Measurements from ENCODE around the gene AOX1.

AOX1 gene

DNA sequence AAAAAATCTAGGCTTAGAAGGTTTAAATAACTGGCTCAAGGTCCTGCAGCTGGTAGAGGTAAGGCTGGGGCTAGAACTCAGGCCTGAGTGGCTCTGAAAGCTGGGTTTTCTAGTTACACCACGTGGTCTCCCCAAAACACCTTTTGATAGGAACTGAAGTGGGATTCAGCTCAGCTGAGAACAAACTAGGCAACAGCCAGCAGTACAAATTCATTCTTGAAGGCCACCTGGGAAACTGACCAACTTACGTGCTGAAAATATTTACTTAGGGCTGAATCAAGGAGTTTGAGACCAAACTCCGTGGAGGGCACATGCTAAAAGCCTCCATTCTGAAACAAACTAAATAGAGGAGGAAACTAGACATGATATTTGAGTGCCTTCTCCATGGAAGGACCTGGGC is 67.2 kb downstream of the AOX1 start:
- Histone ChIP-seq H3K27me3 (ENCODE audit: control insufficient read depth, insufficient read depth, low read length) (no peaks in the 10 kb centered on the region), H3K27ac (ENCODE audit: low read depth, low read length) (no peak overlapping the region), H3K9ac (ENCODE audit: low read length) (no peak overlapping the region), H3K9me3 (ENCODE audit: control insufficient read depth, insufficient read depth, low read depth, low read length) (no peaks in the 10 kb centered on the region), H3K36me3 (ENCODE audit: control insufficient read depth, insufficient read depth, low read length) (no peaks in the 10 kb centered on the region), H3K4me1 (ENCODE audit: control insufficient read depth, insufficient read depth, low read length) (peaks cover 18% of the 10 kb centered on the region; the same call in 1 of the 2 replicates), H3K4me3 (ENCODE audit: low read depth, low read length) (no peak overlapping the region)

DNA sequence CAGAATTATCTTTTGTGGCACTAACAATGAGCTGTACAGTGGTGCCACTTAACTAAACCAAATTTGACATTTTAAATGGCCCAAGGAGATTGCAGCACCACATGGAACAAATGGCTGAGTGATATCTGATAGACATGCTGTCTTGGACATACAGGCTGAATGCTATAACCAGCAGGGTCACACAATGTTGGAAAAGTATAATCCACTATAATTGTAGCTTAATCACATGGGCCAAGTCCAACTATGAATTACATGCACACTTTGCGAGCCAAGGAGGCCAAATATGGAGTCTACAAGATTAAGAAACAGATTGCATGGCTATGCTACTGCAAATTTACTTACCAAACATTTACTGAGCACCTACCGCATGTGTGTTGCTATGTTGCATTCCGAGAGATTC is 69.0 kb downstream of the AOX1 start:
- Histone ChIP-seq H3K36me3 (ENCODE audit: control insufficient read depth, insufficient read depth, low read length) (no peaks in the 10 kb centered on the region), H3K9ac (ENCODE audit: low read length) (no peak overlapping the region), H3K27ac (ENCODE audit: low read depth, low read length) (no peak overlapping the region), H3K27me3 (ENCODE audit: control insufficient read depth, insufficient read depth, low read length) (no peaks in the 10 kb centered on the region), H3K4me1 (ENCODE audit: control insufficient read depth, insufficient read depth, low read length) (peaks cover 2% of the 10 kb centered on the region; the same call in 1 of the 2 replicates), H3K4me3 (ENCODE audit: low read depth, low read length) (no peak overlapping the region), H3K9me3 (ENCODE audit: control insufficient read depth, insufficient read depth, low read depth, low read length) (no peaks in the 10 kb centered on the region)

DNA sequence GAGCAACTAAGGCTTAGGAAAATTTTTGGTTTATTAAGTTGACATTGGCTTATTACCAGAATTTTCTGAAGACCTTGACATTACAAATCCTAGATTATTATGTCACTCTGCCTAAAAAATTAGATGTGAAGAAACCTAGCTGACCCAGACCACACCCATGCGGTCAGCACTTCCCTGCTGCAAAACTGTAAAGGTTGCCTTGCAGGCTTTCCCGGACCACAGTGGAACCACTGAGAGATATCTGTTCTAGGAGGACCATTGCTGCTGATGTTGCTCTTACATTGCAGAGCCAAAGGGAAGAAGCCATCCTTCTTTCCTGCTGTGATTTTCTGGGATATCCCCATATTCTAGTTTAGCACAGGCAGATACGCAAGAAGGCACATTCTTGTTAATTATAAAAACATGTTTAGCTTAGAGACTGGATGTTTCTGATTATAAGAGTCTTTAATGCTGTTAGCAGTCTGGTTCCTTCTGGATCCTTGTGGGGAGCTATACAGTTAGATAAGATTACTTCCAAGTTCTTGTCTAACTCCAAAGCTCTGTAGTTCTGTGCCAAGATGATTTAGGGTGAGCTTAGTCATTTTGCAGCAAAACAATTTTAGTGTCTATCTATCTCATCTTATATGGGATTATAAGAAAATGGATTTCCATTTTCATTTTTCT is 70.2 kb downstream of the AOX1 start:
- Histone ChIP-seq H3K27ac (ENCODE audit: low read depth, low read length) (no peak overlapping the region), H3K4me1 (ENCODE audit: control insufficient read depth, insufficient read depth, low read length) (no peaks in the 10 kb centered on the region), H3K9me3 (ENCODE audit: control insufficient read depth, insufficient read depth, low read depth, low read length) (no peaks in the 10 kb centered on the region), H3K27me3 (ENCODE audit: control insufficient read depth, insufficient read depth, low read length) (no peaks in the 10 kb centered on the region), H3K36me3 (ENCODE audit: control insufficient read depth, insufficient read depth, low read length) (no peaks in the 10 kb centered on the region), H3K9ac (ENCODE audit: low read length) (no peak overlapping the region), H3K4me3 (ENCODE audit: low read depth, low read length) (no peak overlapping the region)

DNA sequence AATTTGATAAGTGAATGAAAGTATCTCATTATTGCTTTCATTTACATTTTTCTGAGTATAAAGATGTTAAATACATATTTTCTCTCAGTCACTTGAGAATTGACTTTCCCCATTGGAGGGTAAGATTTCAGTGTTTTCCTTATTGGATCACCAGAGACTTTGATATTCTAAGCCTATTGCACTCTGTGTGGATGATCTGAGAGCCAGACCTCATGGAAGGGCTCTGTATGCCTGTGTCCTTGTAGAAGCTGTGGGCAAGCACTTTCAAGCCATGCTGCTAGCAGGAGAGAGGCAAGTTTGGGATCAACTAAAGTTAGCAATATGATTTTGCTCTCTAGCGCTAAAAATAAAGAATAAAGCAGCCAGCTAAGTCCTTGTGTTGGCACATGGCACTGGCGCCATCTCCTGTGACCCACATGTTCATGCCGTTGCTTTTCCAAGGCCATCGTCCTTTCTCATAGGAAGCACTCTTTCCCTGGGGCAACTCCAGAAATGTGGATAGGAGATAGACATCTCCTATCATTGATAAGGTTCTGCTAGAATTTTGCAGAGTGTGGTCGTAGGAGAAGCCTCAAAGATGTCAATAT is 72.6 kb downstream of the AOX1 start:
- H3K9ac ChIP-seq (ENCODE audit: low read length) = no peak overlapping the region
- H3K4me1 ChIP-seq (ENCODE audit: control insufficient read depth, insufficient read depth, low read length) = no peaks in the 10 kb centered on the region
- H3K27ac ChIP-seq (ENCODE audit: low read depth, low read length) = no peak overlapping the region

DNA sequence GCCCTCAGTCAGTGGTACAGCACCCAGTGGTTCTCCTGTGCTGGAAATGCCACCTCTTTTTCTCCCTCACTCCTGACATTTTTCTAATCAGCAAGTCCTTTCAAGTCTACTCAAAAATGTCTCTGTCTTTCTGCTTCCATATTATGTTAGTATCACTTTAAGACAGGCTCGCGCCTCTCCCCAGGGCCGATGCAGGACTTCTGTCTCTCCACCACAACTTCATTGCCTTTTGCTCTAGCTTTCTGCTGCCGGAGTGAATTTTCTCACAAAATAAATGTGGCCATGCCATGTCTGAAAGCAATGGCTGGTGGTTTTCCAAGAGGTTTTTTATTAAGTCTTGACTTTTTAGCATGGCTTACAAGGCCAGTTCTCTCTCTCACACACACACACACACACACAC is 73.6 kb downstream of the AOX1 start:
- Histone ChIP-seq H3K9ac (ENCODE audit: low read length) (no peak overlapping the region), H3K4me3 (ENCODE audit: low read depth, low read length) (no peak overlapping the region), H3K27me3 (ENCODE audit: control insufficient read depth, insufficient read depth, low read length) (no peaks in the 10 kb centered on the region), H3K36me3 (ENCODE audit: control insufficient read depth, insufficient read depth, low read length) (no peaks in the 10 kb centered on the region), H3K4me1 (ENCODE audit: control insufficient read depth, insufficient read depth, low read length) (no peaks in the 10 kb centered on the region), H3K27ac (ENCODE audit: low read depth, low read length) (no peak overlapping the region), H3K9me3 (ENCODE audit: control insufficient read depth, insufficient read depth, low read depth, low read length) (no peaks in the 10 kb centered on the region)

More for the DNA sequence above, 72.6 kb downstream of the AOX1 start:
- Histone ChIP-seq H3K4me3 (ENCODE audit: low read depth, low read length) (no peak overlapping the region), H3K27me3 (ENCODE audit: control insufficient read depth, insufficient read depth, low read length) (no peaks in the 10 kb centered on the region), H3K9me3 (ENCODE audit: control insufficient read depth, insufficient read depth, low read depth, low read length) (no peaks in the 10 kb centered on the region), H3K36me3 (ENCODE audit: control insufficient read depth, insufficient read depth, low read length) (no peaks in the 10 kb centered on the region)

DNA sequence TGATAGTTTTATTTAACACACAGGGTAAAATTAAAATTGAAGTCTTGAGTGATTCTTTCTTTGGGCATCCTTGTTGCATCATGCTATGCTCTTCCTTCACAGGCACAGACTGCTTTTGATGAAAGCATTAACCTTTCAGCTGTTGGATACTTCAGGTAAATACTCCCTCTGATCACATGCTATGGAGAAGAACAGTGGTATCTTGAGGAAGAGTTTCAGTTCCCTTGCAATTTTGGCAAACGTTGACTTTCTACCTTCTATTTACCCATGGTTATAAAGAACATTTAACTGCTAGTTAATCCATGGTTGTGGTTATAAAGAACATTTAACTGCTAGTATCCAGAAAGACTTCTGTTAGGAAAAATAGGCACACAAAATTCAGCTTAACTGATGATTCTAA is 75.7 kb downstream of the AOX1 start:
- no peaks in the 10 kb centered on the region for H3K27me3 ChIP-seq (ENCODE audit: control insufficient read depth, insufficient read depth, low read length)
- no peak overlapping the region for H3K9ac ChIP-seq (ENCODE audit: low read length)
- H3K27ac ChIP-seq (ENCODE audit: low read depth, low read length) = no peak overlapping the region
- H3K4me1 ChIP-seq (ENCODE audit: control insufficient read depth, insufficient read depth, low read length) = no peaks in the 10 kb centered on the region
- no peaks in the 10 kb centered on the region for H3K36me3 ChIP-seq (ENCODE audit: control insufficient read depth, insufficient read depth, low read length)
- H3K9me3 ChIP-seq (ENCODE audit: control insufficient read depth, insufficient read depth, low read depth, low read length) = no peaks in the 10 kb centered on the region
- H3K4me3 ChIP-seq (ENCODE audit: low read depth, low read length) = no peak overlapping the region

DNA sequence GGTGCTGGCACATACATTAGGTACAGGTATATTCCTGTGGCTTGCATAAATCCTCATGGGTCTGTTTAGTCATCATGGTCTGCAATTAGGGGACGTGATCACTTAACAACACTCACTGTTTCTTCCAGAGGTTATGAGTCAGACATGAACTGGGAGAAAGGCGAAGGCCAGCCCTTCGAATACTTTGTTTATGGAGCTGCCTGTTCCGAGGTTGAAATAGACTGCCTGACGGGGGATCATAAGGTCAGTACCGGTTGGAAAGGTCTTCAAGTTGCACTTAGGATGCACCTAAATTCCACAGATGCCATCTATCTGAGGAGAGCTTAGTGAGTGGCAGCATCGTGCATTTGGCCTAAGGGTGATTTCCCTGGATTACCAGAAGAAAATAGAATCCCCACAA is 76.9 kb downstream of the AOX1 start:
- no peaks in the 10 kb centered on the region for H3K27me3 ChIP-seq (ENCODE audit: control insufficient read depth, insufficient read depth, low read length)
- H3K9ac ChIP-seq (ENCODE audit: low read length) = no peak overlapping the region
- no peaks in the 10 kb centered on the region for H3K4me1 ChIP-seq (ENCODE audit: control insufficient read depth, insufficient read depth, low read length)
- H3K4me3 ChIP-seq (ENCODE audit: low read depth, low read length) = no peak overlapping the region
- H3K9me3 ChIP-seq (ENCODE audit: control insufficient read depth, insufficient read depth, low read depth, low read length) = no peaks in the 10 kb centered on the region
- H3K27ac ChIP-seq (ENCODE audit: low read depth, low read length) = no peak overlapping the region
- H3K36me3 ChIP-seq (ENCODE audit: control insufficient read depth, insufficient read depth, low read length) = no peaks in the 10 kb centered on the region

DNA sequence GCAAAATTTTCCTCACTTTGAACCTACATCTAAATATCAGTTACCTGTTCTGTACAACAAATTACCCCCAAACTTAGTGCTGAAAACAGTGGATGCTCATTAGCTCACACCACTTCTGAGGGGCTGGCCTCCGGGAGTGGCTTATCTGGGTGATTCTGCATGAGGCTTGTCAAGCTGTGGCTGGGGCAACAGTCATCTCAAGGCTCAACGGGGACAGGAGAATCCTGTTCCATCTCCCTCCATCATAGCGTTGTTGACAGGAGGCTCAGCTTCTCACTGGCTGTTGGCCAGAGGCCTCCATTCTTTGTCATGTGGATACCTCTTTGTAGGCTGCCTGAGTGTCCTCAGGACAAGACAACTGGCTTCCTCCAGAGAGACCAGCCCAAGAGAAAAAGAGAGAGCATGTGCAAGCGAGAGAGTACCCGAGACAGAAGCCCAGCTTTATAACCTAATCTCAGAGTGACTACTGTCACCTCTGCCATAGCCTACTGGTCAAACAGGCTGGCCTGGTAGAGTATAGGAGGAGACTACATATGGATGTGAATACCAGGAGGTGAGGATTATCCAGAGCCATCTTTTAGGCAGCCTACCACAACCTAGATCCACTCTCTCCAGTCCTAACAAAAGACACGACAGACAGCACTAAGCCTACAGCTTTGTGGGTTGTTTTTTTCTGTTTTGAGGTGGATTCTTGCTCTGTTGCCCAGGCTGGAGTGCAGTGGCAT is 79.1 kb downstream of the AOX1 start:
- no peaks in the 10 kb centered on the region for H3K36me3 ChIP-seq (ENCODE audit: control insufficient read depth, insufficient read depth, low read length)
- no peak overlapping the region for H3K4me3 ChIP-seq (ENCODE audit: low read depth, low read length)
- H3K4me1 ChIP-seq (ENCODE audit: control insufficient read depth, insufficient read depth, low read length) = no peaks in the 10 kb centered on the region
- H3K27me3 ChIP-seq (ENCODE audit: control insufficient read depth, insufficient read depth, low read length) = no peaks in the 10 kb centered on the region
- no peaks in the 10 kb centered on the region for H3K9me3 ChIP-seq (ENCODE audit: control insufficient read depth, insufficient read depth, low read depth, low read length)
- H3K27ac ChIP-seq (ENCODE audit: low read depth, low read length) = no peak overlapping the region
- no peak overlapping the region for H3K9ac ChIP-seq (ENCODE audit: low read length)

DNA sequence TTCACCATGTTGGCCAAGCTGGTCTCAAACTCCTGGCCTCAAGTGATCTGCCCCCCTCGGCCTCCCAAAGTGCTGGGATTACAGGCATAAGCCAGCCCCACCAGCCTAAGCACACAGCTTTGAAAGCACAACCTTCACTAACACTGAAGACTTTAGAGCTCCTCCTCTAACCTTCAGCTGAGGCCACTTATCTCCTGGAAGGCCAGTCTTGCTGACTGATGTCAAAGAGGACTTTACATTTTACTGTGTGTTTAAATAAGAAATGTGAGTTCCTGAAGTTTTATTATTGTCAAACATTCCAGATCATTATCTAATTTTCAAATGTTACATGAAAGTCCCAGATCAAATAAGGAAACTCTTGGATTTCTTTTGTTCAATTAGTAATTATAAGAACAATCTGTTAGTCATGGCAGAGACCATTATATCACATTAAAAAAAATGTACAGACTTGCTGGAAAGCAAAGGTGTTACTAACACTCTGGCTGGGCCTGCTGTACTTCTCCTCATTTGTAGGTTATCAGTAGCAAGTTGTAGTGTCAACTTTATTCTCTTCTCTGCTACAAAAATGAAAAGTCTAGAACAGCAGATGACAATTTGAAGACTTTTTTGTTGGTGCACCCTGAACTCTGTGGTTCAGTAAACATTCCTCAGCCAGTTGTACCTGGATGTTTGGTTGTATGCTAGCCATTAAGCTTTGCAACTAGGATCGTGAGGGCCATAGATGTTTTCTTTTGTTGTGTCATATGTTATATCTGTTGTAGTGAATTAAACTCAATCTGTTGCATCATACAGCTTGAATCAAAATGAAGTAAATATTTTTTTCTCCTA is 80.0 kb downstream of the AOX1 start:
- Histone ChIP-seq H3K27me3 (ENCODE audit: control insufficient read depth, insufficient read depth, low read length) (no peaks in the 10 kb centered on the region), H3K4me1 (ENCODE audit: control insufficient read depth, insufficient read depth, low read length) (no peaks in the 10 kb centered on the region), H3K4me3 (ENCODE audit: low read depth, low read length) (no peak overlapping the region), H3K27ac (ENCODE audit: low read depth, low read length) (no peak overlapping the region), H3K36me3 (ENCODE audit: control insufficient read depth, insufficient read depth, low read length) (no peaks in the 10 kb centered on the region), H3K9me3 (ENCODE audit: control insufficient read depth, insufficient read depth, low read depth, low read length) (no peaks in the 10 kb centered on the region), H3K9ac (ENCODE audit: low read length) (no peak overlapping the region)

DNA sequence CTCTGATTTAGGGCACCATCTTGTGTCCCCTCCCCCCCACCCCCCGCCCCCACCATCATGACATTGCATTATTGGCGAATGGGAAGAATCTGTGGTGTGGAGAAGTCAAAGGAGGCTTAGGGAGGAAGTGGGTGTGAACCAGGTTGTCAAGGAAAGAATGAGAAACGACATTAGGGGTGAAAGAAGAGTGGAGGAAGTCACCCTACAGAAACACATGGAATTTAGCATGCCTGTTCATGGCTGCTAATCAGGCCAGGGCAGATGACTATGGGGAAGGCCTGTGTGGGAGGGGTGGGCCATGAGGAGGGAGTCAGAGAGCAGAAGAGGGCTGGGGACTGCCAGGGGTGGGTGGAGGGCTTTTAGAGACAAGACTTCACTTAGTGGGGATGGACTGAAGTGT is 81.6 kb downstream of the AOX1 start:
- Histone ChIP-seq H3K27me3 (ENCODE audit: control insufficient read depth, insufficient read depth, low read length) (no peaks in the 10 kb centered on the region), H3K27ac (ENCODE audit: low read depth, low read length) (no peak overlapping the region), H3K9ac (ENCODE audit: low read length) (no peak overlapping the region)

DNA sequence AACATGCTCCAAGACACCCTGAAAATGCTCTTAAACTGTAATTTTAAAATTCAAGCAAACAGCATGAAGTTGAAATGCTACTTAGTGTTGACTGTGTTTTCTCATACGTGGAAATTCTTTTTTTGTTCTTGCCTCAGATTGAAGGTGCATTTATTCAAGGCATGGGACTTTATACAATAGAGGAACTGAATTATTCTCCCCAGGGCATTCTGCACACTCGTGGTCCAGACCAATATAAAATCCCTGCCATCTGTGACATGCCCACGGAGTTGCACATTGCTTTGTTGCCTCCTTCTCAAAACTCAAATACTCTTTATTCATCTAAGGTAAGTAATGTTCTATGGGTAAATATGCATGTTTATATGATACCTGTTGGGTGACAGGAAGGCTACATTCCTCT is 82.7 kb downstream of the AOX1 start:
- Histone ChIP-seq H3K4me3 (ENCODE audit: low read depth, low read length) (no peak overlapping the region), H3K27me3 (ENCODE audit: control insufficient read depth, insufficient read depth, low read length) (no peaks in the 10 kb centered on the region), H3K9me3 (ENCODE audit: control insufficient read depth, insufficient read depth, low read depth, low read length) (no peaks in the 10 kb centered on the region), H3K9ac (ENCODE audit: low read length) (no peak overlapping the region), H3K4me1 (ENCODE audit: control insufficient read depth, insufficient read depth, low read length) (no peaks in the 10 kb centered on the region), H3K27ac (ENCODE audit: low read depth, low read length) (no peak overlapping the region), H3K36me3 (ENCODE audit: control insufficient read depth, insufficient read depth, low read length) (no peaks in the 10 kb centered on the region)

More for the DNA sequence above, 81.6 kb downstream of the AOX1 start:
- no peaks in the 10 kb centered on the region for H3K4me1 ChIP-seq (ENCODE audit: control insufficient read depth, insufficient read depth, low read length)
- no peaks in the 10 kb centered on the region for H3K9me3 ChIP-seq (ENCODE audit: control insufficient read depth, insufficient read depth, low read depth, low read length)
- no peak overlapping the region for H3K4me3 ChIP-seq (ENCODE audit: low read depth, low read length)
- no peaks in the 10 kb centered on the region for H3K36me3 ChIP-seq (ENCODE audit: control insufficient read depth, insufficient read depth, low read length)
